GF-D8 (cell line): ENCODE measurements around the gene HIKESHI.

ENCODE experiments used
- DNase-seq: peaks from one replicate; lab custom pipeline; 2025; lab: John Stamatoyannopoulos, UW

Gene HIKESHI

DNA sequence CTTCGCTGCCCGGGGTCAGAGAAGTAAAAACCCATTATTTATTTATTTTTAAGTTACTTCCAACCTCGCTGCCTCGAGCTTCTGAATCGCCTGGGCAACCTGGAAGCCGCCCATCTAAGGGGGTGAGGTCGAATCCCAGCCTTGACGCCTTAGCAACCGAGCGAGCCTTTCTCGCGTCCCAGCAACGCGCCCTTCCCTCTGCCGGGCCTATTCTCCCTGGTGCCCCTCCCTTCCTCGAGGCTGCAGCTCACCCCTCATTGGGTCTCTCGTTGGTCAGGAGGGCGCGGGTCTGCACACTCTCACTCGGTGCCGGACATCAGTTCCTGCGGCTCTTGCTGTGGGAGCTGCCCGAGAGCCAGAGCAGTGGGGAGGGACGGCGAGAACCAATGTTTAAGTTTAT lies 72.5 kb downstream of the HIKESHI start, which contains the start of gene CCDC81:
Gene CCDC81 (plus strand): TSS at position 302 of the 400 bp plus-strand sequence. CDS start 277 bp downstream, outside the sequence.
- no peak for DNase-seq

DNA sequence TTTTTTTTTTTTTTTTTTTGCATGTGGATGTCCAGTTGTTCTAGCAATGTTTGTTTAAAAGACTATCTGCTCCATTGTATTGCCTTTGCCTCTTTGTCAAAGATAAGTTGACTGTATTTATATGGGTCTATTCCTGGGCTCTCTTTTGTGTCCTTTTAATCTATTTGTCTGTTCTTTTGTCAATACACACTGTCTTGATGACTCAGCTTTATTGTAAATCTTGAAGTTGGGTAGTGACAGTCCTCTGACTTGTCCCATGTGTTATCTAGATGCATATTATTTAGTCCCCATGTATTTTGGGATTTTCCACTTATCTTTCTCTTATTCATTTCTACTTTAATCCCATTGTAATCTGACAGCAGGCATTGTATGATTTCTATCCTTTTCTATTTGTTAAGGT lies 75.9 kb downstream of the HIKESHI start:
- DNase-seq = no peak

DNA sequence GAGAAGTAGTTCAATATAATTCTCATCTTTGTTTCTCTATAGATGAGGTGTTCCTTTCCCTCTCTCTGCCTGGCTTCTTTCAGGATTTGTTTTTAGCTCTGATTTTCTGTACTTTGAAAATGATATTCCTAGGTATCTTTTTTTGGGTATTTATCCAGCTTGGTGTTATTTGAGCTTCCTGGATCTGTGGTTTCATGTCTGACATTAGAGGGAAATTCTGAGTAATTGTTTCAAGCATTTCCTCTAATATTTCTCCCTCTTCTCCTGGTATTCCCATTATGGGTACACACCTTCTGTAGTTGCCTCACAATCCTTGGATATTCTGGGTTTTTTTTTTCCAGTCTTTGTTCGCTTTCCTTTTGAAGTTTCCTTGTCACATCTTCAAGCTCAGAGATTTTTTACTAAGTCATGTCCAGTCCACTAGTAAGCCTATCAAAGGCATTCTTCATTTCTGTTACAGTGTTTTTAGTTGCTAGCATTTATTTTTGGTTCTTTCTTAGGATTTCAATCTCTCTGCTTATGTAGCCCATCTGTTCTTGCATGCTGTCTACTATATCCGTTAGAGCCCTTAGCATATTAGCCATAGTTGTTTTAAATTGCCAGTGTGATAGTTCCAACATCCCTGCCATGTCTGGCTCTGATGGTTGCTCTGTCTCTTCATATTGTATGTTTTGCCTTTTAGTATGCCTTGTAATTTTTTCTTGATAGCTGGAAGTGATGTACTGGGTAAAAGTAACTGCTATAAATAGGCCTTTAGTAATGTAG lies 78.4 kb downstream of the HIKESHI start:
- DNase-seq = no peak

DNA sequence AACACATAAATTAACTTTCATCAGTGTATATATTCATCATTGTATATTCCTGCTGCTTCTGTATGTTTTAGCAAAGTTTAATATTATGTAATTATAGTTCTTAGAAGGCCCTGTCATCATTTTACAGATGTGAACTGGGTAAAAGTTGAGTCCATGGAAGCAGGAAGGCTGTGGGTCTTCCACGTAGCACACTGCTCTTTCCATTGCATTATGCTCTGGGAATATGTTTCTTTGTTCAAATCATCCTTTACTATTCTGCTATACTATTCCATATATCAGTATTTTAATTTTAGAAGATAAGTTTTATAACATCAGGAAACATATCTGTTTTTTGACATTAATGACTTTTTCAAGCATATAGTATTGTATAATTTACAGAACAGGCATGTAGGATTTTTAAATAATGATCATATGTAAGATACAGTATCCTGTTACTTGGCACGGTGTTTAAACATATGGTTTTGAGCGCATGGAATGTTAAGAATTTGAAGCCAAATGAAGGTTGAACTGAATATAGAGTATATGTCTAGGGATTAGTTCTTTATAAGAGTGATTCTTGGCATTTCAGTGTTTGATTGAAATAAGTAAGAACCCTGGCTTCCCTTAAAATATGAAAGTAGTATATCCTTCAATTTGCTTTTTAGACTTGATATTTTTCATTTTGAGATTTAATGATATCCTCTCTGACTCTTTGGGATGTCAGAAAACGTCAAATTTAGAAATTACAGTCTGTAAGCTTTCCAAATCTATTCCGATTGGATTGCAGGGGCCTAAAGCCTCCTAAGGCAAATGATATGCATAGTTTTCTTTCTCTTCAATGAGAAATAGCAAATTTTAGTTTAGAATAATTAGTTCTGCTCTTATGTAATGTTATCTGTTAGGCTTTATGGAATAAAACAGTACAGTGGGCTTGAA lies 81.3 kb downstream of the HIKESHI start:
- no peak for DNase-seq

DNA sequence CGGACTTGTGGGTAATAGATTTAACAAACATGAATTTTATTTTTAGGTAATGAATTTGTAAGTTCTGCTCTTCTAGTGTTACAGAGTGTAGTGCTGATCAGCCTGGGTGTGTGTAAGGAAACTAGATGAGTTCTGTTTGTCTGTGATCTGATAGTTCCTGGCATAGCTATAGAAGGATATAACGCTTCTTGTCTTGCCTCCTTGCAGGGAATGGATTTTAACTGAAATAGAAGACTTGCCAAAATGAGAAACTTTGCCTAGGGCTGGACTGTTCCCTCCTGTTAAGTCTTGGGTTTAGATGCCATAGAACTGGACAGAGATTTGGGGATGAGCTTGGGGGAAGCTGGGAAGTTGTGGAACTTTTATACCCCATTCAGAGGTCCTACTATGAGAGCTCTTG lies 84.2 kb downstream of the HIKESHI start:
- no peak for DNase-seq

DNA sequence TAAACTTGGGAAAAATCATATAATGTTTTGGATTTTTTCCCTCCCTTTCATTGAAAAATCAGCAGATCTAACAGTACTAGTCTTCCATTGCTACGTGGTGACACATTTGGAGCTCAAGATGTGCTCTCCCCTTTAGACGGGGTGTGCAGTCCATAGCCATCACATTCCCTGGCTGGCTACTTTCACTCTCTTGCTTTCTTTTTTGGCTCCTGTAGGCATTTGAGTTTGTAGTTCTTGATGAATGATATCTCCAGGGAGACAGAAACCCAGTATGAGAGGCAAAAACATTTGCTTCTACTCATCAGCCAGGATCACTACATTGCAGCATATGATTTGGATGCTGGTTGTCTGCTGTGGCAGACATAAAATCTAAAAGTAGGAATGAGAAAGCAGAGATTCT lies 84.7 kb downstream of the HIKESHI start:
- DNase-seq = no peak

DNA sequence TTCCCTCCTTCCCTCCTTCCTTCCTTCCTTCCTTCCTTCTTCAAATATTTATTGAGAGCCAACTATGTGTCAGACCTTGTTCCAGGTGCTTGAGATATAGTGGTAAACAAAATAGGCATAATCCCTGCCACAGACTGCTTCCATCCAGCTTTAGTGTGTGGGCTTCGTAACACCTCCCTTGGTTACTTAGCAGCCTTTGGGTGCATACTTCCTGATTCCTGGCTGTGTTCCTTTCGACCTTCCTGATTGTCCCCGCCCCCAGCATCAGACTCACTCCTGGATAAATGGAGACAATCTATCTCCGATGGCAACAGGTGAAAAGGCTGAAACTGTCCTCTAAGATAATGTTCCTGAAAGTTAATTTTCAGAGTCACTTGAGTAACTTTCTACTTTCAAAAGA lies 86.2 kb downstream of the HIKESHI start:
- DNase-seq = no peak

DNA sequence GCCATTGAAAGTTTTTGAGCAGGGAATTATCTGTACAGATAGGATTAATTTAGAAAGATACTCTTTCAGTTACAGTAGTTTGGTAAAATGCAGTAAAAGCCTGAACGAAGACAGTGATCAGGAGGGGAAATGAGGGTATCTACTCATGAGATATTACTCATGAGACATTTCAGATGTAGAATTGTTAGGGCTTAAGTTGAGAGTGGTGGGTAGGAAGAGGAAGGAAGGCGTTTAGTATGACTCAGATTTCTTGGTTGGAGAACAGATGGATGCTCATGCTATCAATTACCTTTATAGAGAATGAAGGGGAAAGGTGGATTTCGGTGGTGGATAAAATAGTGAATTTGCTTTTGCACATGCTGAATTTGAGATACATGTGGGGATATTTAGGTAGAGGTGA lies 88.4 kb downstream of the HIKESHI start:
- DNase-seq = no peak

DNA sequence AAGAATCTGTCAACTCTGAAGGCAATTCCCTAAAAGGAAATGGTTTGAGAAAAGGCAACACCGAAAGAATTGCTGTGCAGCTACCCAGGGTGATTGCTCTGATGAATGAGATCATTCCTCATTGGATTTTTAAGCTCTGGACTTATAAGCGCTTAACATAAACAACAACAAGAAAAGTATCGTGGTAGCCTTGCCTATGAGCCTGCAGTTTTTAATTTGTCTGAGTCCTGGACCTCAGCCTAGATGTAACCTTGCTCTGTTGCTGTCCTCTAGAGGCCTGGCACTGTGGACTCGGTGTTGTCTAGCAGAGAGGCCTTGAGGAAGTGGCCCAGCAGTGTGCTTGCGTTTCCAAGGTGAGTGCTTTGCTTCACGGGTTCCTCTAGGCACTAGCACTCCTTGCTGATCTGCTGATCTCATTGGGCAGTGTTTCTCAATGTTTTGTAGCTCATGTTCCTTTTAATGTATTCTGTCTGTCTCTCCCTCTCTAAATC lies 93.1 kb downstream of the HIKESHI start:
- DNase-seq = no peak
